ENCODE results near the gene CEACAM6.

Gene CEACAM6

DNA sequence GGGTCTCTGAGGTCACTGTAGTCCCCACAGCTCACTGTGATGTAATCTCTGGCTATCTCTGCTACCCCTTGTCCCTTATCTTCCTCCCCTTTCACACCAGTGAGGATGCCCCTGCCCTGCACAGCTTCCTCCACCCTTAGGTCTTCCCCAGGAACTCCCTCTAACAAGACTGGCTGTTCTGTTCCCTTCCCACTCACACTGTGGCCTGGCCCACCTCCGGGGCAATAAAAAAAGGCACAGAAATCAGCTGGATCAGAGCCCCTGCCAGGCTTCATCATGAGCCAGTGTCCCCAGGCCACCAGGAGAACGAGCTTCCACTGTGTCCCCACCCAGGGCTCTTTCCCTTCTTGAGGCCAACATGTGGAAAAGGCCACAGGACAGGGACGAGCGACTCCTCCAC, 45.7 kb downstream of the CEACAM6 start:
- Mint-ChIP-seq H3K27ac (peak overlapping the region; percentile 38), H3K9me3 (no peaks in the 10 kb centered on the region), H3K27me3 (no peaks in the 10 kb centered on the region), H3K4me1 (peaks cover 33% of the 10 kb centered on the region), H3K36me3 (no peaks in the 10 kb centered on the region), H3K4me3 (no peak overlapping the region)
- no peak for ATAC-seq

DNA sequence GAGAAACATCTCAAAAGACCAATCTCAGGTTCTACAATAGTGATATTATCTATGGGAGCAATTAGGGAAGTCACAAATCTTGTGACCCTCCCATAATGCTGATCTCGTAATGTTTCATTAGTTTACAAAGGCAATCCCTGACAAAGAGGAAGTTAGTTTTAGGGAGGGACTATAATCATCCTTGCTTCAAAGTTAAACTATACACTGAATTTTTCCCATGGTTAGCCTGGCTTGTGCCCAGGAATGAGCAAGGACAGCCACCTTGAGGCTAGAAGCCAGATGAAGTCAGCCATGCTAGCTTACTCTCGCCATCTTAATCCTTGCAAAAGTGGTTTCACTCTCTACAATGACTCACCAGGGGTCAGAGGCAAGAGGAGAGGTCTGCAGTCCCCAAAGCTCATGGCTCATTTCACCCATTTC, 46.5 kb downstream of the CEACAM6 start:
- peaks cover 33% of the 10 kb centered on the region for H3K4me1 Mint-ChIP-seq

DNA sequence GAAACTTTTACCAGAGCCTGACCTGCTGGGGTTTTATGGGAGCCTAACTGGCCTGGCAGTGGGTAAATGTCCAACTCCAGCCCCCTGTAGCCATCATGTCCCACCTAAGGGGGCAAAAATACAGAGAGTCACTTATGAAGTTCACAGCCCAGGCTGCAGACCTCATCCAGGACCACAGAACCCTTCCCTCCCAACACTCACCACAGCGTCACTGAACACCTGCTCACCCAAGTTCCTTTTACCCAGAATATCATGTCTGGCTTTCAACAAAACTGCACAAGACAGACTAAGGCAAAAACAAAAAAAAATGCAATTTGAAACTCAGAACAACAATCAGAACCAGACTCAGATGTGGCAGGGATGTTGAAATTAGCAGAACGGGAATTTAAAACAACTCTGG, 47.4 kb downstream of the CEACAM6 start:
- ATAC-seq: peak; percentile 64
- Mint-ChIP-seq H3K9me3 (no peaks in the 10 kb centered on the region), H3K4me1 (peaks cover 33% of the 10 kb centered on the region), H3K27ac (peak overlapping the region; percentile 38), H3K36me3 (no peaks in the 10 kb centered on the region), H3K4me3 (no peak overlapping the region), H3K27me3 (no peaks in the 10 kb centered on the region)

More for the DNA sequence above, 46.5 kb downstream of the CEACAM6 start:
- no peak overlapping the region for H3K4me3 Mint-ChIP-seq
- peak; percentile 41 for ATAC-seq
- no peaks in the 10 kb centered on the region for H3K9me3 Mint-ChIP-seq
- H3K27me3 Mint-ChIP-seq: no peaks in the 10 kb centered on the region
- H3K36me3 Mint-ChIP-seq: no peaks in the 10 kb centered on the region
- H3K27ac Mint-ChIP-seq: peak overlapping the region; percentile 38

DNA sequence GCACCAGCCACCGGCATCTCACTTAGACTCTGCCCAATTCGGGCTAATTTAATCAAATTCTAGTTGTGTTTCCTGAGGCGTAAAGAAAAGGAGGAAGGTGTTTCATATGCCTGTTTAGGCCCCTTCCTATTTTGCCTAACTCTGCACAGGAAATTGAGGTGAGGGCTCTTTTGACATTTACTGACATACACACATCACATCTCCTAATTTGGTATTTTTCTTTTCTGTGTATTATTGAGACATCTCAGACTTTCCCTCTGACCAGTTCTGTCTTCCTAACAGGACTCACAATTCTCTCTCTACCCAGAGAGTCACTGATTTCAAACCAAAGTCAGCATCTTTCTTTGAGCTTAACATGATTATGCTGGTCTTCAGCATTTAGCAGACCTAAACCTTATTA, 49.0 kb downstream of the CEACAM6 start:
- ATAC-seq: no peak
- H3K4me3 Mint-ChIP-seq: no peak overlapping the region
- H3K36me3 Mint-ChIP-seq: no peaks in the 10 kb centered on the region
- H3K9me3 Mint-ChIP-seq: no peaks in the 10 kb centered on the region
- H3K27me3 Mint-ChIP-seq: no peaks in the 10 kb centered on the region
- no peak overlapping the region for H3K27ac Mint-ChIP-seq
- H3K4me1 Mint-ChIP-seq: peaks cover 33% of the 10 kb centered on the region

DNA sequence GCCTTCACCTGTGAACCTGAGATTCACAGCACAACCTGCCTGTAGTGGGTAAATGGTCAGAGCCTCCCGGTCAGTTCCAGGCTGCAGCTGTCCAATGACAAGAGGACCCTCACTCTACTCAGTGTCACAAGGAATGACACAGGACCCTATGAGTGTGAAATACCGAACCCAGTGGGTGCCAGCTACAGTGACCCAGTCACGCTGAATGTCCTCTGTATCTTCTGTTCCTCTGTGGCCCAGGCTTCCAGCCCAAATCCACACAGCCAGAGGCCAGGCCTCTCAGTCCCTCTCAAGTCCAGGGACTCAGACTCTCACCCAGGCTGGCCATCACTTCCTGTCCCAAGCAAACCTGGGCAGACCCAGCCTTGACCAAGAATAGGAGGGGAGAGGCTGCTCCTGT, 51.8 kb downstream of the CEACAM6 start:
- Mint-ChIP-seq H3K9me3 (no peaks in the 10 kb centered on the region), H3K4me1 (peaks cover 48% of the 10 kb centered on the region), H3K36me3 (no peaks in the 10 kb centered on the region), H3K27ac (no peak overlapping the region), H3K27me3 (no peaks in the 10 kb centered on the region), H3K4me3 (no peak overlapping the region)
- no peak for ATAC-seq

DNA sequence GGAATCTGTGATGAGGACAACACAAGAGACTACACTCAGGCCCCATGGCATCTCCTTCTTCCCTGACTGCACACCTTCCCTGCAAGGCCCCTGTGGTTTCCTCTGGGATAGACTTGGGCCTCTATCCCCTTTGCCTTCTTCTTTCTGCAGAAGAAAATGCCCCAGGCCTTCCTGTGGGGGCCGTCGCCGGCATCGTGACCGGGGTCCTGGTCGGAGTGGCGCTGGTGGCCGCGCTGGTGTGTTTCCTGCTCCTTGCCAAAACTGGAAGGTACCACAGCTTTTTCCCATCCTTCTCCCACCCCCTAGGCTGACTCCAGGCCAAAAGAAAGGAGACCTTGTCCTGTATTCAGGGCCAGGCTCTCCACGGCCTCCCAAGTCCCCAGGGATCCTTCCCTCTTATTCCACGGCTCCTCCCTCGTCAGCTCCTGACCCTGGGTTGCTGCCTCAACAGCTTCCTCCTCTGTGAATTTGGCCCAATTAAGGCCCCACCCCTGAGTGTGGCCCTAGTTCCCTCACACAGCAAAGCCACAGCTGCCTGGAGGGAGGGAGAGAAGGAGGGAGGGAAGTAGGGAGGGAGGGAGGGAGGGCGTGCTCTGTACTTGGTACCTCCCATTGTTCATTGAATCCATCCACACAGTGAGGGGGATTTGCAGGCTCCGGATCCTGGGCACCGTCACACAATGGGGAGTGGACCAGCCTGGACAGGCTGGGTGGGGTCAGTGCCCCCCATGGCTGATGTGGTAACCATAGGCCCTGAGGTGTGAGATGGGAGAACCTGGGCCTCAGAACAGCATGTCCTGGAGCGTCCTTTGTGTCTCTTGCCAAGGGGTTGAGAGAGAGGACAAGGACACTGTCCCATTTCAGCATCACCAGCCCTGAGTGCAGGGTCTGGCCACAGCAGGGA, 53.6 kb downstream of the CEACAM6 start:
- no peak for ATAC-seq
- Mint-ChIP-seq H3K9me3 (no peaks in the 10 kb centered on the region), H3K27me3 (no peaks in the 10 kb centered on the region), H3K27ac (no peak overlapping the region), H3K36me3 (no peaks in the 10 kb centered on the region), H3K4me3 (no peak overlapping the region), H3K4me1 (peaks cover 37% of the 10 kb centered on the region)

DNA sequence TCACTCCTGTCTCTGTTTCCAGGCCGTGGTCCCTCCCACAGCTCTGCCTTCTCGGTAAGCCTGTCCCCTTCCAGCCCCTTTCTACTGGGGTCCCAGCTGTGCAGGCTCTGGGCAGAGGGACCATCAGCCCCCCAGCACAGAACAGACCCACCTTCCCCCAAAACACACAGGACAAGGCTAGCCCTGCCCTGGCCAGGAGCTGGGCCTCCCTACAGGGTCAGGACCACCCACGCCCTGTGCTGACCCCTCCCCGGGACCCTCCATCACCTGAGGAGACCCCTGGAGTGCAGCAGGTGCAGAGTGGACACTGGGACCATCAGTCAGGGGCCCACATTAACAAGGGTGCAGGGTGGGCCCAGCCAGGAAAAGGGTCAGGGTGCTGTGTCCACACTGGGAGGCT, 55.0 kb downstream of the CEACAM6 start:
- Mint-ChIP-seq H3K27ac (peak overlapping the region; percentile 58), H3K9me3 (no peaks in the 10 kb centered on the region), H3K4me1 (peaks cover 28% of the 10 kb centered on the region), H3K4me3 (no peak overlapping the region), H3K36me3 (no peaks in the 10 kb centered on the region), H3K27me3 (no peaks in the 10 kb centered on the region)
- ATAC-seq: no peak

DNA sequence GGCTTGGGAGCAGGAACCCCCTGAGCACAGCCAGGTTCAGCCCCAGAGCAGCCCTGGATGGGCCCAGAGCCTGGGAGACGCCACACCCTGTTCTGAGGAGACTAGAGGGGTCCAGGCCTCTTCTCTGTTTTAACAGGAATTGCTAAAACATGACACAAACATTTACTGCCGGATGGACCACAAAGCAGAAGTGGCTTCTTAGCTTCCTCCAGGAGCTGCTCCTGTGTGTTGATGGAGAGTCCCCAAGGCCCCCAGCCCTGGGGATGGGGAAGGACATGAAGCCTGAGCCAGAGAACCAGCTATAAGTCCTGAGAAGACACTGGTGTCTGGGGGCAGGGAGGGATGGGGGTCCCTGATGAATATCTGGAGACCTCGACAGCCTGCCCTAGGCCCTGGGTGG, 55.7 kb downstream of the CEACAM6 start:
- no peaks in the 10 kb centered on the region for H3K27me3 Mint-ChIP-seq
- no peaks in the 10 kb centered on the region for H3K9me3 Mint-ChIP-seq
- H3K27ac Mint-ChIP-seq: peak overlapping the region; percentile 58
- no peaks in the 10 kb centered on the region for H3K36me3 Mint-ChIP-seq
- peaks cover 28% of the 10 kb centered on the region for H3K4me1 Mint-ChIP-seq
- H3K4me3 Mint-ChIP-seq: no peak overlapping the region
- ATAC-seq: peak; percentile 74

DNA sequence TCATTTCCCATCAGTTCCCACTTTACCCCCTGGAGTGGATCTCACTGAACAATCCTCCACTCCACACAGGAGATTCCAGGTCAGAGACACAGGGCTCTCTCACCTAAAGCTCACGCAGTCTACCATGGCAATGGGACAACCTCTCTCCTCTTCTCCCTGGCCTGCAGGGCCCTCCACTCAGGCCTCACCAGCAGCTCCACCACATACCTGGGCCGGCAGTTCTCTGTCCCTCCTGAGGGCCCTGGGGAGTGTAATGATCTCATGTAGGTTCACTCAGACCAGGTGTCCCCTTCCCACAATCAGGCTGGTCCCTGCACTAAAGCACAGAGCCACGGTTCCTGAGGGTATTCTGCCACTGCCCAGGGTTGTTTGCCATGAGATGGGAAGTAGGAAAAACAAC, 56.7 kb downstream of the CEACAM6 start:
- H3K4me1 Mint-ChIP-seq: peaks cover 28% of the 10 kb centered on the region
- H3K36me3 Mint-ChIP-seq: no peaks in the 10 kb centered on the region
- no peaks in the 10 kb centered on the region for H3K9me3 Mint-ChIP-seq
- H3K27me3 Mint-ChIP-seq: no peaks in the 10 kb centered on the region
- no peak for ATAC-seq
- H3K27ac Mint-ChIP-seq: no peak overlapping the region
- no peak overlapping the region for H3K4me3 Mint-ChIP-seq

DNA sequence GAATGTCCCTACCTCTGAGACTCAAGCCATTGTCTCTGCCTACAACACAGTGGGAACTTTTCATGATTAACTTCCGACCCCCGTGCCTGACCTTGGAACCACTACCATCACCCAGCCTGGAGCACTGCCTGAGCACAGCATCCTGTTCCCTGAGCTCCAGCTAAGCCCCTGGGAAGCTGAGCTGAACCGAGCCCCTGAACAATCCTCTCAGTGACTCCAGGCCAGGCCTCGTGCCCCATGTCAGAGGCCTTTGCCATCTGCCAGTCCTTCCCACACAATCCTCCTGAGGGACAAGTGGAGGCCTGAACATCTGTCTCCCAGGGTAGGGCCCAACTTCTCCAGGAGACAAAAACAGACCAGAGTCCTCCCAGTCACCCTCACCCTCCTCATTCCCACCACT, 58.6 kb downstream of the CEACAM6 start:
- no peak overlapping the region for H3K27ac Mint-ChIP-seq
- ATAC-seq: no peak
- no peaks in the 10 kb centered on the region for H3K27me3 Mint-ChIP-seq
- peaks cover 28% of the 10 kb centered on the region for H3K4me1 Mint-ChIP-seq
- H3K4me3 Mint-ChIP-seq: no peak overlapping the region
- H3K9me3 Mint-ChIP-seq: no peaks in the 10 kb centered on the region
- no peaks in the 10 kb centered on the region for H3K36me3 Mint-ChIP-seq

DNA sequence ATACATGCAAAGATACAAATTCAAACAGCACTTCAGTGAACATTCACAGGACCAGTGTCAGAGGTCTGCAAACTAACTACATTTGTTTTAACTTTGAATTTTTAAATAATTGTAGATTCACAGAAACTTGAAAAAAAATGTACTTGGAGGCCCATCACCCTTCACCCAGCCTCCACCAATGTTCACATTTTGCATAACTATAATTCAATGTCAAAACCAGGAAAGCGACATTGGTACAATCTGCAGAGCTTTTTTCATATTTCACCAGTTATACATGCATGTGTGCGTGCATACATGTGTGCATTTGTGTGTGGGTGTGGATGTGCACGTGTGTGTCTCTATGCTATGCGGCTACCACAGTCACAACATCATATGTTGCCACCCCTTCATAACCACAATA, 60.0 kb downstream of the CEACAM6 start:
- Mint-ChIP-seq H3K27ac (no peak overlapping the region), H3K36me3 (no peaks in the 10 kb centered on the region), H3K9me3 (no peaks in the 10 kb centered on the region), H3K27me3 (no peaks in the 10 kb centered on the region), H3K4me1 (peaks cover 20% of the 10 kb centered on the region), H3K4me3 (no peak overlapping the region)
- ATAC-seq: no peak

DNA sequence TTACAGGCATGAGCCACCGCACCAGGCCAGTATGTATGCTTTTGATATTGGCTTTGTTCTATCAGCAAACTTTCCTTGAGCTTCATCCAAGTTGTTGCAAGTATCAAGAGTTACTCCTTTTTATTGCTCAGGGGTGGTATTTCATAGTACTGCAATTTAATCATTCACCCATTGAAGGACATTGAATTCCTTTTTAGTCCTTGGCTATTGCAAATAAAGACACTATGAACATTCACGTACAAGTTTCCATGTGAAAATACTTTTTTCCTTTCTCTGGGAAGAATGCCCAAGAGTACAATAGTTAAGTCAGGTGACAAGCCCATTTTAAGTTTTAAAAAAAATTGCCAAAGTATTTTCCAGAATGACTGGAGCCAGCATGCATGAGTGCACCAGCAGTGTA, 61.4 kb downstream of the CEACAM6 start:
- Mint-ChIP-seq H3K36me3 (no peaks in the 10 kb centered on the region), H3K4me3 (no peak overlapping the region), H3K9me3 (no peaks in the 10 kb centered on the region), H3K4me1 (peaks cover 10% of the 10 kb centered on the region), H3K27ac (no peak overlapping the region), H3K27me3 (peaks cover 10% of the 10 kb centered on the region)
- no peak for ATAC-seq

DNA sequence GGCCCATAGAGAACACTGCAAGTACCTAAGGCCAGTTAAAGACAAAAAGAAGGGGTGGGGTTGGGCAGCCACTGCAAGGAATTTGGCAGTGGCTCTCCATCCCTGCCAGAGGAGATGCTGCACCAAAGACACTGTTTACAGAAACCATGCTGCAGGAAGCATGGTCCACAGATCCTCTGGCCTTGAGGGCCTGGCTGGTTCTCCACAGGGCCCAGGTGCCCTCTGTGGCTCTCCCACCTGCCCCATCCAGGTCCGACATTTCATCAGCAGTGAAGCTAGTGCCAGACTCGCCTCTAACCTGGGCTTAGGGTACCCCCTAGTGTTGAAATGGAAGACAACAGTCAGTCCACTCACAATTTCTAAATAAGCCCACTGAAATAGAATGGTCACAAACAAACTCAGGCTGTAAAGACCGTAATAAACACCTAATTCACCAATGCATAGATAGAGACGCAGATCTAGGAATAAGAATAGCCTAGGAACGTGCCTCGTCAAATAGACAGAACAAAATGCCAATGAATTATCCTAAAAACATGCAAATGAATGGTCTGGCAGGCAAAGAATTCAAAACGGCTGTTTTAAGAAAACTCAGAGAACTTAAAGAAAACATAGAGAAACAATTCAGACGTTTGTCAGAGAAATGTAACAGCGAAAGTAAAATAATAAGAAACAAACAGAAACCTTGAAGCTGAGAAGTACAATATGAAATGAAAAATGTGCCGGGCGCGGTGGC, 65.8 kb downstream of the CEACAM6 start:
- H3K27me3 Mint-ChIP-seq: peaks cover 29% of the 10 kb centered on the region
- H3K4me3 Mint-ChIP-seq: no peak overlapping the region
- no peak overlapping the region for H3K27ac Mint-ChIP-seq
- peaks cover 5% of the 10 kb centered on the region for H3K4me1 Mint-ChIP-seq
- peak; percentile 81 for ATAC-seq
- H3K9me3 Mint-ChIP-seq: no peaks in the 10 kb centered on the region
- H3K36me3 Mint-ChIP-seq: no peaks in the 10 kb centered on the region
